Gastrocnemius medialis (tissue), 4 donors: ENCODE results near the gene SAP30BP. TPM values are rescaled to one million over a fixed set of nuclear protein-coding genes. Genes with fewer than 3 reads are reported as not detected.

ENCODE experiments used
- ATAC-seq, 2 donors: fragments of 150-250 bp; one replicate each; pipeline ENCODE4 v1.9.1; 2016
- DNase-seq, 2 donors: peaks; one replicate each; pipeline ENCODE4 v3.0.0-alpha.2; 2019
- H3K27ac ChIP-seq, 4 donors: fragments of 200-600 bp; sonication (generic); 1 replicate in 1 of 4; 2 replicates in 3 of 4; pipeline ENCODE4 v1.5.1; 2016 to 2018; ENCODE audit warnings: mild to moderate bottlenecking in 2 of 4, moderate library complexity in 1 of 4
- H3K27me3 ChIP-seq, 3 donors: fragments of 200-600 bp; sonication (generic) in 2 of 3; 1 replicate in 1 of 3; 2 replicates in 2 of 3; pipeline versions ENCODE4 v1.5.1 to v1.6.0; 2016 to 2019; ENCODE audit warnings: mild to moderate bottlenecking in 1 of 3, moderate library complexity in 1 of 3
- H3K36me3 ChIP-seq, 2 donors: fragments of 200-600 bp; sonication (generic) in 1 of 2; one replicate each; pipeline ENCODE4 v1.5.1; 2017 to 2018
- H3K4me1 ChIP-seq, 2 donors: fragments of 200-600 bp; sonication (generic) in 1 of 2; one replicate each; pipeline ENCODE4 v1.5.1; 2016 to 2017; ENCODE audit warnings: mild to moderate bottlenecking in 2 of 2
- H3K4me3 ChIP-seq, 4 donors: fragments of 200-600 bp; sonication (generic) in 3 of 4; 1 replicate in 1 of 4; 2 replicates in 3 of 4; pipeline ENCODE4 v1.5.1; 2016 to 2019; ENCODE audit warnings: mild to moderate bottlenecking in 2 of 4
- H3K9me3 ChIP-seq, 3 donors: fragments of 200-600 bp; sonication (generic) in 2 of 3; 1 replicate in 1 of 3; 2 replicates in 2 of 3; pipeline ENCODE4 v1.5.1; 2016 to 2019
- CTCF ChIP-seq, 5 experiments: fragments of 450-650 bp in 3 of 5; fragments of 200-600 bp in 2 of 5; sonication (generic) in 2 of 5; IDR thresholded peaks in 4 of 5; conservative IDR thresholded peaks in 1 of 5; 1 replicate in 4 of 5; 2 replicates in 1 of 5; pipeline ENCODE4 v1.5.1; 2016 to 2019; ENCODE audit warnings: antibody characterized with exemption in 5 of 5, mild to moderate bottlenecking in 3 of 5, moderate library complexity in 3 of 5
- POLR2A ChIP-seq, 2 donors: fragments of 450-650 bp; IDR thresholded peaks; one replicate each; pipeline ENCODE4 v1.6.1; 2017; ENCODE audit warnings: antibody characterized with exemption in 2 of 2, mild to moderate bottlenecking in 2 of 2, moderate library complexity in 2 of 2
- in situ Hi-C, 4 donors: fragments of 200-750 bp; cut with MboI; loops; one replicate each; pipeline versions ENCODE4 v1.15.0 to v1.8.0; 2017; ENCODE audit warnings: low sequenced_read_pairs in 4 of 4
- intact Hi-C: fragments of 100-400 bp; cut with DNase I; formaldehyde crosslinking; loops from one replicate; pipeline ENCODE4 v1.15.1; 2023; ENCODE audit warnings: low total_unique reads
- total RNA-seq, 4 donors: library from RNA; depleted of rRNA; stranded (reverse); fragments of >200 nt; gene quantifications; one replicate each; pipeline versions ENCODE4 v1.1.0 to v1.2.3, GENCODE V29; 2016

The SAP30BP gene
- total RNA-seq, 4 donors from 2014 or later: 42.0 to 64.0 (median 50.1) TPM

- no peaks in the 10 kb centered on the region for H3K9me3 ChIP-seq
- H3K27me3 ChIP-seq: no peaks in the 10 kb centered on the region
- in situ Hi-C loops (no loop called here), intact Hi-C loops (no loop called here)
- no peak overlapping the region for H3K4me3 ChIP-seq
- peaks cover 0 to 4% of the 10 kb centered on the region in 2 donors for H3K36me3 ChIP-seq
- H3K4me1 ChIP-seq: peaks cover 14% of the 10 kb centered on the region in 2 donors
- DNase-seq (no peak), ATAC-seq (no peak)
- no peak overlapping the region for H3K27ac ChIP-seq
- TF ChIP-seq CTCF (IDR thresholded peaks at IDR 0.05 in 4 of 5, conservative IDR thresholded peaks at IDR 0.05 in 1 of 5) (no peak), POLR2A (IDR thresholded peaks at IDR 0.05) (no peak)
Observed at GRCh38 chr17:75640556-75641119, 26.5 kb upstream of the SAP30BP start.

GRCh38 chr17:75641343-75641742 is 25.8 kb upstream of the SAP30BP start:
- Histone ChIP-seq H3K27ac (no peak overlapping the region), H3K36me3 (peaks cover 0 to 4% of the 10 kb centered on the region in 2 donors), H3K4me1 (peaks cover 7 to 8% of the 10 kb centered on the region in 2 donors), H3K4me3 (no peak overlapping the region), H3K27me3 (no peaks in the 10 kb centered on the region), H3K9me3 (no peaks in the 10 kb centered on the region)
- no peak for DNase-seq
- no peak for TF ChIP-seq POLR2A (IDR thresholded peaks at IDR 0.05)
- TF ChIP-seq CTCF (IDR thresholded peaks at IDR 0.05 in 4 of 5, conservative IDR thresholded peaks at IDR 0.05 in 1 of 5): no peak
- intact Hi-C loops (no loop called here), in situ Hi-C loops (no loop called here)
- no peak for ATAC-seq

- H3K4me1 ChIP-seq: no peaks in the 10 kb centered on the region
- no peaks in the 10 kb centered on the region for H3K9me3 ChIP-seq
- in situ Hi-C loops: no loop called here
- DNase-seq: no peak
- H3K27me3 ChIP-seq: no peaks in the 10 kb centered on the region
- H3K4me3 ChIP-seq: no peak overlapping the region
- no peak for ATAC-seq
- TF ChIP-seq CTCF (IDR thresholded peaks at IDR 0.05 in 4 of 5, conservative IDR thresholded peaks at IDR 0.05 in 1 of 5) (no peak), POLR2A (IDR thresholded peaks at IDR 0.05) (no peak)
- intact Hi-C loops: no loop called here
- H3K36me3 ChIP-seq: peaks cover 0 to 4% of the 10 kb centered on the region in 2 donors
- H3K27ac ChIP-seq: no peak overlapping the region
Observed at GRCh38 chr17:75642182-75642783, 24.9 kb upstream of the SAP30BP start.

- intact Hi-C loops: no loop called here
- no peak for ATAC-seq
- DNase-seq: no peak
Observed at GRCh38 chr17:75642784-75643642, 24.1 kb upstream of the SAP30BP start.

More at GRCh38 chr17:75642784-75643642, 24.1 kb upstream of the SAP30BP start:
- Histone ChIP-seq H3K27me3 (no peaks in the 10 kb centered on the region), H3K36me3 (peaks cover 0 to 4% of the 10 kb centered on the region in 2 donors), H3K4me1 (no peaks in the 10 kb centered on the region), H3K27ac (no peak overlapping the region), H3K9me3 (no peaks in the 10 kb centered on the region), H3K4me3 (no peak overlapping the region)
- in situ Hi-C loops: no loop called here
- TF ChIP-seq CTCF (IDR thresholded peaks at IDR 0.05 in 4 of 5, conservative IDR thresholded peaks at IDR 0.05 in 1 of 5) (no peak), POLR2A (IDR thresholded peaks at IDR 0.05) (no peak)
